Fibroblast of pulmonary artery (primary cell): ENCODE data around the gene KANK4.

Source experiments
- DNase-seq: peaks from one replicate; pipeline ENCODE4 v3.0.0-alpha.2; 2010; ENCODE audit warnings: low read depth
- H3K4me3 ChIP-seq: replicated peaks from 2 replicates; pipeline ENCODE4 v1.5.1; 2011; ENCODE audit warnings: low read depth, mild to moderate bottlenecking, control low read depth, low read length, moderate library complexity
- TF ChIP-seq, protein P1 (sequence below): IDR thresholded peaks from 2 replicates; pipeline ENCODE4 v1.5.1; 2011; ENCODE audit warnings: mild to moderate bottlenecking, control low read depth, low read length, inconsistent platforms; ENCODE audit errors: missing control alignments

KANK4 gene

GRCh38 chr1:62280150-62280549 is 39.1 kb downstream of the KANK4 start:
- no peak for DNase-seq
- TF ChIP-seq, protein P1, sequence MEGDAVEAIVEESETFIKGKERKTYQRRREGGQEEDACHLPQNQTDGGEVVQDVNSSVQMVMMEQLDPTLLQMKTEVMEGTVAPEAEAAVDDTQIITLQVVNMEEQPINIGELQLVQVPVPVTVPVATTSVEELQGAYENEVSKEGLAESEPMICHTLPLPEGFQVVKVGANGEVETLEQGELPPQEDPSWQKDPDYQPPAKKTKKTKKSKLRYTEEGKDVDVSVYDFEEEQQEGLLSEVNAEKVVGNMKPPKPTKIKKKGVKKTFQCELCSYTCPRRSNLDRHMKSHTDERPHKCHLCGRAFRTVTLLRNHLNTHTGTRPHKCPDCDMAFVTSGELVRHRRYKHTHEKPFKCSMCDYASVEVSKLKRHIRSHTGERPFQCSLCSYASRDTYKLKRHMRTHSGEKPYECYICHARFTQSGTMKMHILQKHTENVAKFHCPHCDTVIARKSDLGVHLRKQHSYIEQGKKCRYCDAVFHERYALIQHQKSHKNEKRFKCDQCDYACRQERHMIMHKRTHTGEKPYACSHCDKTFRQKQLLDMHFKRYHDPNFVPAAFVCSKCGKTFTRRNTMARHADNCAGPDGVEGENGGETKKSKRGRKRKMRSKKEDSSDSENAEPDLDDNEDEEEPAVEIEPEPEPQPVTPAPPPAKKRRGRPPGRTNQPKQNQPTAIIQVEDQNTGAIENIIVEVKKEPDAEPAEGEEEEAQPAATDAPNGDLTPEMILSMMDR: no peak
- no peak overlapping the region for H3K4me3 ChIP-seq

GRCh38 chr1:62276791-62277190 is 42.4 kb downstream of the KANK4 start:
- no peak overlapping the region for H3K4me3 ChIP-seq
- DNase-seq: no peak
- TF ChIP-seq, protein P1: no peak

DNA sequence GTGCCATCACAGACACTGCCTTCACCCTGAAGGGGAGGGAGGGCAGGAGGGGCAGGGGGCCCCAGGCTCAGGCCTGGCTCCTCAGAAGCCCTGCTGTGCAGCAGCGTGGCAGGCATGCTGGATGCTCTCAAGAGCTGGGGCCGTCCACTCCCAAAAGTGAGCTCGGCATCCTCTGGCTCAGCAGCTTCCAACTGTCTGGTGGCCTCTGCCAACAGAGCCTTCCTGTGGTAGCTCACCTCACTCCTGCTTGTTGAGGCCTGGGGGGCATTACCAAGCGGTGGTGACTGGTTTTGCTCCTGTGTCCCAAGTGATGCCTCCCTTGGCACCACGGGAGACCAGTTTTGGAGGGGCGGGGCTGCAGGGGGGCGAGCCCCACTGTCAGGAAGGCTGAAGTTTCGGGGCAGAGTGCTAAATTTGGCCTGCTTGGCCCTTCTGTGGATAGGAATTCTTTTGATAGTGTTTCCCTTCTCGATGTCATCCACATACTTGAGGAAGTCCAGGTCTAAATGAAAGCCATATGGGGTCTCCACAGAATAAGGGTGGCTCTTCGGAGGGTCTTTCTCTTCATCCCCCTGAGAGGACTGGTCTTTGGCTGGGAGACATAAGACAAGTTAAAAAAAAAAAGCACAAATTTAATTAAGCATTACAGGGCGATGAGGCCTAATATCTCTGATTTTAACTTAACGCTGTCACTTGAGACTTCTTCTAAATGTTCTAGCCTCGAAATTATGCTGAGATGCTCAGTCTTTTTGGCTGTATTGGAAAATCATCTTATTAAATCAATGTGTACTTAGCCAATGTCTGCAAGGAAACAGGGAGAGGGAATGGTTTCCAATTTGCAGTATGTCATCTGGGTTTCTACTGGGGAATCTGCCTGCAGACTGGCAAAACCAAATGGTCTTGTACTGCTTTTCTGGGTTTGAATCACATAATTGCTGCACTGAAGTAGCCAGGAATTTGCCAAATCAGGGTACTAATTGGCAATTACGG is 44.4 kb downstream of the KANK4 start:
- TF ChIP-seq, protein P1: no peak
- no peak overlapping the region for H3K4me3 ChIP-seq
- DNase-seq: no peak

- DNase-seq: no peak
Measured at GRCh38 chr1:62273953-62274352, 45.3 kb downstream of the KANK4 start.

DNA sequence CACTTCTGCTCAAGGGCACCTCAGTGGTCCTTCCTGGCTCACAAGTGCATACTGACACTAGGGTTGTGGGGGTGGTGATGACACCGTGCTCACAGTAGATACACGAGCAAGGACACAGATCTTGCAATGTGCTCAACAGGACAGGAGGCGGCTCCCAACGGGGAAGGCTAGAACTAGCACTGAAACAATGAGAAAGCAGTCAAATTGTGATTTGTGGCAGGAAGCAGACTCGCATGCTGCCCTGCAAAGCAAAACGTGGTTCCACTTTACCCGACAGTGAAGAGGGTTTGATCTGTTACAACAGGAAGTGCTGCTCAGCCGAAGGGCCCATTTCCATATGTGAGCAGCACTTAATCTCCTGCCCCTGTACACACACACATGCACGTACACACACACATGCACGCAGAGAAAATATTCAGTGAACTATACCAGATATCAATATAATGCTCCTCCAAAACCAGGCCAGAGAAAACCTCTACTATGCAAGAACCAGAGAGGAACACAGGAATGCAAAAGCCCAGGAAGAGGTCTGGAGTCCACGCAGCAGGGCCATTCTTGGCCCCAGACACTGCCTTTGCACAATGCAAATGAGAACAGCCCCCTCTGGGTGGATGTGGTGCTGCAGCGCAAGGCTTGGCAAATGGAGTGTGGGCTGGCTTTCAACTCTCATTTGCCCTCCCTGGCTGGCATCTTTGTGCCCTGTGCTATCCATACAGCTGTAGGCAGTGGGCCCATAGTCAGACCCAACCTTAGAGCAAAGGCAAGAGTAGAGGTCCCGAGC is 47.1 kb downstream of the KANK4 start:
- no peak for DNase-seq
- H3K4me3 ChIP-seq: no peak overlapping the region
- TF ChIP-seq, protein P1: no peak

More at GRCh38 chr1:62273953-62274352, 45.3 kb downstream of the KANK4 start:
- TF ChIP-seq, protein P1: no peak
- H3K4me3 ChIP-seq: no peak overlapping the region

GRCh38 chr1:62271134-62271533 is 48.1 kb downstream of the KANK4 start:
- no peak overlapping the region for H3K4me3 ChIP-seq
- no peak for DNase-seq
- TF ChIP-seq, protein P1: no peak
